ENCODE results near the gene PCYOX1L.

PCYOX1L gene

DNA sequence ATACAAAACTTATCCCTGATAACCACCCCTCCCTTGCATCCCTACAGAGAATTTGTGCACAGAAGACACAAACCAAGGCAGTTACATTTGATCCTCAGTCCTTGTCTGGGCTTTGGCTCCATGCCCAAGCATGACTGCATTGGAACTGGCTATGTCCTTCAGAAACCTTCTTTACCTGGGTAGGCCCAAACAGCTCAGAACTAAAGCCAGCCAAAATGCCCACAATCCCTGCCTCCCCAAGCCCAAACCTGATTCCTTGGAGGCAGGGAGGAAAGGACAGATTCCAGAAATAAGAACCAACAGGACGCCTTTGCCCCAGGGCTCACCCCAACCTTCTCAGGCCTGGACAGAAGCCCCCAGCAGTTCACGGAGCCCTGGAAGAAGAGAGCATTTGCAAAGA, 13.0 kb downstream of the PCYOX1L start:
- H3K4me2 ChIP-seq (ENCODE audit: low read depth, low read length, poor library complexity, severe bottlenecking) = no peak overlapping the region
- H3K9me3 ChIP-seq (ENCODE audit: insufficient read depth, low read depth, low read length) = no peaks in the 10 kb centered on the region
- H3K27me3 ChIP-seq (ENCODE audit: insufficient read depth, low read length, poor library complexity, severe bottlenecking) = no peaks in the 10 kb centered on the region
- no peak overlapping the region for H2AFZ ChIP-seq (ENCODE audit: low read length)
- no peak overlapping the region for H3K9ac ChIP-seq (ENCODE audit: low read depth, low read length, poor library complexity, severe bottlenecking)
- H3K9me2 ChIP-seq (replicated peaks; ENCODE audit: low read depth, low read length) = no peaks in the 10 kb centered on the region
- H4K20me1 ChIP-seq (ENCODE audit: insufficient read depth, low read length, poor library complexity, severe bottlenecking) = no peaks in the 10 kb centered on the region
- TF ChIP-seq, protein P1, sequence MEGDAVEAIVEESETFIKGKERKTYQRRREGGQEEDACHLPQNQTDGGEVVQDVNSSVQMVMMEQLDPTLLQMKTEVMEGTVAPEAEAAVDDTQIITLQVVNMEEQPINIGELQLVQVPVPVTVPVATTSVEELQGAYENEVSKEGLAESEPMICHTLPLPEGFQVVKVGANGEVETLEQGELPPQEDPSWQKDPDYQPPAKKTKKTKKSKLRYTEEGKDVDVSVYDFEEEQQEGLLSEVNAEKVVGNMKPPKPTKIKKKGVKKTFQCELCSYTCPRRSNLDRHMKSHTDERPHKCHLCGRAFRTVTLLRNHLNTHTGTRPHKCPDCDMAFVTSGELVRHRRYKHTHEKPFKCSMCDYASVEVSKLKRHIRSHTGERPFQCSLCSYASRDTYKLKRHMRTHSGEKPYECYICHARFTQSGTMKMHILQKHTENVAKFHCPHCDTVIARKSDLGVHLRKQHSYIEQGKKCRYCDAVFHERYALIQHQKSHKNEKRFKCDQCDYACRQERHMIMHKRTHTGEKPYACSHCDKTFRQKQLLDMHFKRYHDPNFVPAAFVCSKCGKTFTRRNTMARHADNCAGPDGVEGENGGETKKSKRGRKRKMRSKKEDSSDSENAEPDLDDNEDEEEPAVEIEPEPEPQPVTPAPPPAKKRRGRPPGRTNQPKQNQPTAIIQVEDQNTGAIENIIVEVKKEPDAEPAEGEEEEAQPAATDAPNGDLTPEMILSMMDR (conservative IDR thresholded peaks at IDR 0.05; ENCODE audit: low read length) = no peak
- no peak for TF ChIP-seq EZH2phosphoT487 (IDR thresholded peaks at IDR 0.05; ENCODE audit: borderline replicate concordance)
- H3K4me1 ChIP-seq (ENCODE audit: insufficient read depth, low read length, poor library complexity, severe bottlenecking) = no peaks in the 10 kb centered on the region
- H3K36me3 ChIP-seq (ENCODE audit: insufficient read depth, low read length) = no peaks in the 10 kb centered on the region
- no peaks in the 10 kb centered on the region for H3F3A ChIP-seq (ENCODE audit: low read depth)
- H3K79me2 ChIP-seq (ENCODE audit: insufficient read depth, low read length) = no peaks in the 10 kb centered on the region
- H3K4me3 ChIP-seq (ENCODE audit: low read length, poor library complexity, severe bottlenecking) = no peak overlapping the region

DNA sequence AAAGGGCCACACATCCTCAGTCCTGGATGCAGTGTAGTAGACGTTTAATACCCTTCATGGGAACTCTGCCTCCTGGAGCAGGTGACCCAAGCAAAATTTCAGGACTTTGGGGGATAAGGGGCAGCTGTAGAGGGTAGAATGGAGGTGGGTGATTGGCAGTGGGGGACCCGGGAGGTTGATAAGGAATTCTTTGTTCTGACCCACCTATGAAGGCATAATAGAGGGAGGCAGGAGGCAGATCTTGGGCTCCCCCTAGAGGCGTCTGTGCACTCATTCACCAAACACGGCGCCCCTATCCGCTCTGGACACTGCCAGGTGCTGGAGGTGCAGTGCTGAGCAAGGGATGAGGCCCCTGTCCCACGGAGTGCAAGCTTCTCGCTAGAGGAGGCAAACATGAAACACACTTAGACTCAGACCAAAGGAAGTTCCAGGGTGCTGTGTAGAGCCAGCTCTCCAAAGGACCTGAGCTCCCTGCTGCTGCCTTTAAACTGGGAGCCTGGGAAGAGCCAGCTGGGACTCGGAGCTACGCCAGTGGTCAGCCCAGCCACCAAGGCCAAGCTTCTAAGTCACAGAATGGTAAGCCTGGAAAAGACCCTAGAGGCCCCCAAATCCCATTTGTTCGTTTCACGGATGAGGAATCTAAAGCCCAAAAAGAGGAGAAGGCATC, 13.6 kb downstream of the PCYOX1L start:
- Histone ChIP-seq H3F3A (ENCODE audit: low read depth) (no peaks in the 10 kb centered on the region), H3K9ac (ENCODE audit: low read depth, low read length, poor library complexity, severe bottlenecking) (no peak overlapping the region), H2AFZ (ENCODE audit: low read length) (no peak overlapping the region), H3K4me1 (ENCODE audit: insufficient read depth, low read length, poor library complexity, severe bottlenecking) (no peaks in the 10 kb centered on the region), H3K36me3 (ENCODE audit: insufficient read depth, low read length) (no peaks in the 10 kb centered on the region), H3K9me3 (ENCODE audit: insufficient read depth, low read depth, low read length) (no peaks in the 10 kb centered on the region), H4K20me1 (ENCODE audit: insufficient read depth, low read length, poor library complexity, severe bottlenecking) (no peaks in the 10 kb centered on the region), H3K4me2 (ENCODE audit: low read depth, low read length, poor library complexity, severe bottlenecking) (no peak overlapping the region), H3K79me2 (ENCODE audit: insufficient read depth, low read length) (no peaks in the 10 kb centered on the region), H3K27me3 (ENCODE audit: insufficient read depth, low read length, poor library complexity, severe bottlenecking) (no peaks in the 10 kb centered on the region), H3K4me3 (ENCODE audit: low read length, poor library complexity, severe bottlenecking) (no peak overlapping the region), H3K9me2 (replicated peaks; ENCODE audit: low read depth, low read length) (no peaks in the 10 kb centered on the region)
- TF ChIP-seq, protein P1 (conservative IDR thresholded peaks at IDR 0.05; ENCODE audit: low read length) = peak; percentile 71
- no peak for TF ChIP-seq EZH2phosphoT487 (IDR thresholded peaks at IDR 0.05; ENCODE audit: borderline replicate concordance)

DNA sequence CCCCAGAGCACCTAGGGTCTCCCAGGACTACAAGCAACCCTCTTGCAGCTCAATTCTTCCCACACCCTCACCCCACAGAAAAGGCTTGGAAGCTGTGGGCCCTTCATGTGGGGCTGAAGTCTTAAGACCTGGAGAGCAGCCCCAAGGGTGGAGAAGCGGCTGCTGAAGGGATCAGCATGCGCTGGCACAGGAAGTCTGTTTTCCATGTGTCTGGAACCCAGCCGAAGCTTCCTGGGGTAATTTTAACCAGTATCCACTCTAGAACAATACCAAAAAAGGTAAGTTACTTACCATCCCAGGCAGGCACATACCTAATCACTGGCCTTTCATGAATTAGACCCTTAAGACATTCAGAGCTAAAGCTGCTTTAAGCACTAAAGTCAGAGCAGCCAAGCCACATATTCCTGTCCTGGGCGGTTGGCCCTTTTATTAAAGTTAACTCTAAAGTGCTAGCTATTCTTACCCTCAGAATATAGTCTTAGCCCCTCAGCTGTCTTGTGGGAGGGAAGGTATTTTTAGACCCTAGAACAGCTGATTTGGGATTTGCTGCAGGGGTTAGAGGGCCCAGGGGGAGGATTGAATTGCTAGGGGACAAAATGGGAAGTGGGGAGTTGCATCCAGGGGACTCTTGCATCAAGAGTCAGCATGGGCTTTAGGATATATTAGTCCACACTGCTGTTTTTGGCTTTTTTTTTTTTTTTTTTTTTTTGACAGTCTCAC, 14.4 kb downstream of the PCYOX1L start:
- no peaks in the 10 kb centered on the region for H3K4me1 ChIP-seq (ENCODE audit: insufficient read depth, low read length, poor library complexity, severe bottlenecking)
- no peaks in the 10 kb centered on the region for H3K79me2 ChIP-seq (ENCODE audit: insufficient read depth, low read length)
- no peaks in the 10 kb centered on the region for H3K27me3 ChIP-seq (ENCODE audit: insufficient read depth, low read length, poor library complexity, severe bottlenecking)
- H3K4me2 ChIP-seq (ENCODE audit: low read depth, low read length, poor library complexity, severe bottlenecking) = no peak overlapping the region
- no peaks in the 10 kb centered on the region for H4K20me1 ChIP-seq (ENCODE audit: insufficient read depth, low read length, poor library complexity, severe bottlenecking)
- H3F3A ChIP-seq (ENCODE audit: low read depth) = no peaks in the 10 kb centered on the region
- H3K36me3 ChIP-seq (ENCODE audit: insufficient read depth, low read length) = no peaks in the 10 kb centered on the region
- no peaks in the 10 kb centered on the region for H3K9me2 ChIP-seq (replicated peaks; ENCODE audit: low read depth, low read length)
- TF ChIP-seq, protein P1 (conservative IDR thresholded peaks at IDR 0.05; ENCODE audit: low read length) = no peak
- no peak for TF ChIP-seq EZH2phosphoT487 (IDR thresholded peaks at IDR 0.05; ENCODE audit: borderline replicate concordance)
- no peak overlapping the region for H2AFZ ChIP-seq (ENCODE audit: low read length)
- no peaks in the 10 kb centered on the region for H3K9me3 ChIP-seq (ENCODE audit: insufficient read depth, low read depth, low read length)
- H3K4me3 ChIP-seq (ENCODE audit: low read length, poor library complexity, severe bottlenecking) = no peak overlapping the region
- no peak overlapping the region for H3K9ac ChIP-seq (ENCODE audit: low read depth, low read length, poor library complexity, severe bottlenecking)

Measured in Loucy (cell line).